GM18873 (cell line): ENCODE results near the gene ZMAT5.

Experiments
- ATAC-seq: cut with Tn5 transposase; IDR thresholded peaks from one replicate; pipeline ENCODE4 v1.9.1; 2021; ENCODE audit warnings: mild to moderate bottlenecking, moderate library complexity, moderate number of reproducible peaks; ENCODE audit not compliant: unreplicated experiment, low FRiP score

The ZMAT5 gene

GRCh38 chr22:29733362-29734201, 33.2 kb downstream of the ZMAT5 start:
- ATAC-seq, result no peak

- no peak for ATAC-seq
These were observed 33.9 kb downstream of the ZMAT5 start for GRCh38 chr22:29732883-29733282.

DNA sequence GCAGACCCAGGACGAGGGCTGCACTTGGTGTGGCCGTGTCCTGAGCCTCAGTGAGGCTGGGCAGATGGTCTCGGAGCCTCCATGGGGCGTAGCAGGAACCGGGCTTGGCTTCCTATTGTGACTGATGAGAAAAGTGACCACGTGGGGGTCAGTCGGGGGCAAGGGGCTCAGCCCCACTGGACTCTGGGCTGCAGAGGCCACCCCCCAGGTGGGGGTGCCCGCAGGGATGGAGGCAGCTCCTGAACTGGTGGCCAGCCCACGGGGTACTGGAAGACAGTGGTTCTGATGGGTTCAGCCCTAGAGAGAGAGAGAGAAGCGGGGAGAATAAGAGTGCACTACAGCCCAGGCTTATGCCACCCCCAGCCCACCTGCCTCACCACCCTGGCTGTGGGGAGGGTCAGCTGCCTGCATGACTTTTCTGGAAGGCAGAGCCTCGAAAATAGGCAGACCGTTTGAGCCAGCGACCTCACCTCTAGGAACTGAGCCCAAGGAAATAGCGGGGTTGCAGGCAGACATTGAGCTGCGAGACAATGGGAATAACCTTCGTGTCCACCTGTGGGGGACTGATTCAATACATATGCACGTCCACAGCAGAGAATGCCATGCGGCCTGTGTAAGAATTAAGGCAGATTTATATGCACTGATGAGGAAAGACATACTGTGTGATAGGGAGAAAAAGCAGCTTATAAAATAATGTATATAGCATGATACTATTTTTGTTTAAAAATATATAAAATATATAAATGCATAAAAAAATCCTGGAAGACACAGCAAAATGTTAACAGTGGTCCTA, 35.6 kb downstream of the ZMAT5 start:
- no peak for ATAC-seq

DNA sequence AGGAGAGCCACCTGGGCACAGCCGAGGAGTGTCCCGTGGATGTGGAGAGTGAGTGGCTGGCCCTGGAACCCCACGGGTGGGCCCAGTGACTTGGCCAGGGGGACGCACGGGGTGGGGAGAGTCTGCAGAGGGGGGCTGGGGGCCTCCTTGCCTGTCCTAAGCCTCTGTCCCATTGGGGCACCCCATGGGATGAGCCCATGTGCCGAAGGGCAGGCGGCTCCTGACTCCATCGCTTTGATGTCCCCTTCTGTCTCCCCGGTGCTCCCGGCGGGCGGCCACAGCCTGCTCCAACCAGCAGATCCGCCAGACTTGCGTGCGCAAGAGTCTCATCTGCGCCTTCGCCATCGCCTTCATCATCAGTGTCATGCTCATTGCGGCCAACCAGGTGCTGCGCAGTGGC, 37.6 kb downstream of the ZMAT5 start:
- no peak for ATAC-seq

DNA sequence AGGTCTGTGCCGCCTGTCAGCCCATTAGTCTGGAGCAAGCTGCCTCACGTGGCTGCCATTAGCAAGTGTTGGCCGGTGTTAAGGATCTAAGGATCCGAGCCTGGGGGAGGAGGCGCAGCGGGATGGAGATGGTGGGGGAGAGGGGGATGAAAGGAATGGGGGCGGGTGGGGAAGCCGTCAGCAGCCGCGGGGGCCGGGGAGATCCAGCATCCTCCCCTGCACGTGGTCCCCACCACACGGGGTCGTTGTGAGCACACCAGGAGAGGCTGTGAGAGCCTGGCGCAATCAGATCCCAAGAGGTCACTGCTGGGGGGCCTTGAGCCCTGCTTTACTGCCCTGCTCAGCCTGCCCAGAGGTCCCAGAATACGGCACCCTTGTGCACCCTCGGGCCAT, 39.7 kb downstream of the ZMAT5 start:
- no peak for ATAC-seq

DNA sequence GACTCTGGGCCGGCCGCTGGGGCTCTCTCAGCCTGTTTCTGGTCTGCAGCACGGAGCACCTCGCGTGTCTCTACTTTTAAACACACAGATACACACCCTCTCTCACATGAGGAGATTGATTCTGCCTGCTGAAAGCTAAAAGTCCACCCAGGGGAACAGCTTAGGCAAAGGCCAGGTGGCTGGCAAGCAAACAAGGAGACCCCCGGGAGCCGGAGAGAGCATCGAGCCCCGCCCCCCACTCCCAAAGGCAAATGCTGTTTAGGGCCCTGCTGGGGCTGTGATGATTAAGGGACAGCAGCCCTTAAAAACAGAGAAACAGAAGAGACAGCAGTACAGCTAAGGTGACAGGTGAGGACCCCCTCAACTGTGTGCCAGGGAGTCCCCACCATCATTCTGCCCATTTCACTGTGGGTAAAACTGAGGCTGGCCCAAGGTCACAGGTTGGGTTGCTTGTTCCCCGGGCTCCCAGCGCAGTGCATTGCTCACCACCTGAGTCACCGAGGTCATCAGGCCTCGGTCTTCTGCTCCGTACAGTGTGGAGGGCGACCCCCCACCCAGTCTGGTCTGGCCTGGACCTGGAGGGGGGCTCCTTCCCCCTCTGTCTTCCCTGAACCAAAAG, 40.2 kb downstream of the ZMAT5 start:
- ATAC-seq, result no peak

GRCh38 chr22:29726106-29726505, 40.7 kb downstream of the ZMAT5 start:
- ATAC-seq, result no peak

- no peak for ATAC-seq
These were observed 42.0 kb downstream of the ZMAT5 start for GRCh38 chr22:29724843-29725242.

GRCh38 chr22:29723766-29724165, 43.0 kb downstream of the ZMAT5 start:
- no peak for ATAC-seq

- no peak for ATAC-seq
These were observed 44.2 kb downstream of the ZMAT5 start for GRCh38 chr22:29722587-29722986.

DNA sequence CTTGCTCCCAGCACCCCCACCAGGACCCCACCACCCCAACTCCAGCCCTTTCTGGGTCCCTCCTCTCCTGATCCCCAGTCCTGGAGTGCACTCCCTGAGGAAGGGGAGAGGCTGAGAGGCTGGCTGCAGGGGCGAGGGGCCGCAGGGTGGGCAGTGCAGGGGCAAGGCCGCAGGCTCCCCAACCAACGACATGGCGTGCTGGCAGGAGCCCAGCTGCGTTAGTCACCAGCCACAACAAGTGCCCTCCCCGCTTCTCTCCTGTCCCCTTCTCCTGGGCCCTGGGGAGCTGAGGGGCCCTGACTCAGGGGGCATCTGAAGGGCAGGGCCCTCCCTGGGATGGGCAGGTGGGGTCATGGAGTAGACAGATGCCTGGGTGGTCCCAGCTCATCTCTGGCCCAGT, 44.7 kb downstream of the ZMAT5 start:
- no peak for ATAC-seq

- ATAC-seq, result no peak
These were observed 45.9 kb downstream of the ZMAT5 start for GRCh38 chr22:29720811-29721323.

- ATAC-seq, result no peak
These were observed 46.7 kb downstream of the ZMAT5 start, which contains the start of gene CABP7 for GRCh38 chr22:29719899-29720645. Gene CABP7 (plus strand): TSS chr22:29720003. CDS start chr22:29720425, 422 bp downstream.

DNA sequence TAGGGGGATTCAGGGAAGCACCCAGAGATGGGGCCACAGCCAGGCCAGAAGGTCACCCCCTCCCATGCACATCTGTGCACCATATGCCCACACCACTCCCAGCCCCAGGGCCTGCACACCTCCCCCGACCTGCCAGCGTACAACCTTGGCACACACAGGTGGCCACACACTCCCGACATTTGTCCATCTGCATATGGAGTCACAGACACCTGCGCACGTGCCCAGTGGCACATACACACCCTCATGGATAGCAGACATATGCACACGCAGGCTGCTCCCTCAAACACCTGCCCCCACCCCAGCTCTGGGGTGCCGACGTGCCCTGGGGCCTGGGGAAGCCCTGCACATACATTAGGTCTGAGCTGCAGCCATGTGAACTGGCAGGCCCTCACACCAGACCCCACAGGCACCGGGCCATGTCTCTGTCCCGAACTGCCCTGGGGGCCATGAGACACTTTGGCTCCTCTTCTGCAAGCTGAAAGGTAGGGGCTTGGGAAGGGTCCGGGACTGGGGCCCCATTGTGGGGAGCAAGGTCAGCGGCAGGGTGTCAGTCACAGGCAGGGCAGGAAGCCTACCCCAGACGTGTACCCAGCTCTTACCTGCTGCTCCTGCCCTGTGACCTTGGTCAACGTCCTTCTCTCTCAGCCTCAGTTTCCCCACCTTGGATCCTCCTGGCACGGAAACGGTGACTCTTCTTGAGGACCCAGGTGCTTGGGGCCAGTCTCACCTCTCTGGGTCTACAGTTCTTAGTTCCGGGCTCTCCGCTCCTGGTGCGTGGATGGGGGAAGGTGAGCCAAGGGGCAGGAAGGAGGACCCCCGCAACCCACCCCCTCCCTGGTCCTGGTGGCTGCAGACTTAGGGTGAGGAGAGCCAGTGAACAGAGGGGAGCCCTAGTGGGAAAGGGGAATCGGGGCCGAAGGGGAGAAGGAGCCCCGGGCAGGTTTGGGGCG, 47.6 kb downstream of the ZMAT5 start:
- ATAC-seq, result no peak

GRCh38 chr22:29717789-29718188, 49.0 kb downstream of the ZMAT5 start:
- ATAC-seq, result no peak

GRCh38 chr22:29716814-29717545, 49.8 kb downstream of the ZMAT5 start:
- ATAC-seq, result no peak

DNA sequence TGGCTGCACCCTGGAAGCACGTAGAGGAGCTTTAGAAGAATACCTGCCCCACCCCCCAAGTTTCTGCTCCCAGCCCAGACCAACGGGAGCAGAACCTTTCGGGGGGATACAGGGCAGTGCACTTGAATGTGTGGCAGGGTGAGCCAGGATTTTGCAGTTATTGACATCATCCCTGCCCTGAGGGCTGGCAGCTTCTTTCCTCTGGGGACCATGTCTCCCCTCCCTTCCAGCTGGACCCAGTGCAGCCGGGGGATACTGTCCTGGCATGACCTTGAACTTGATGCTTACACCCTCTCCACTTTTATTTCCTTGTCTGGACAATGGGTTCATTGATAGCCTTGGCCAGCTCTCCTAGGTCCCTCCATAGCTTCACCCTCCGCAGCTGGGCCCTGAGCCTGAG, 51.1 kb downstream of the ZMAT5 start:
- no peak for ATAC-seq

GRCh38 chr22:29715240-29715639, 51.6 kb downstream of the ZMAT5 start:
- no peak for ATAC-seq
